DND-41 (cell line): ENCODE measurements around the gene UVRAG.

ENCODE experiments used
- ATAC-seq: fragments of 200-7000 bp; cut with Tn5 transposase; 3 replicates; pipeline ENCODE4 v1.9.1; 2021; ENCODE audit warnings: low read depth; ENCODE audit not compliant: insufficient read depth
- DNase-seq: peaks from one replicate; pipeline ENCODE4 v3.0.0-alpha.2; 2020
- H2AFZ ChIP-seq: 2 replicates; pipeline ENCODE4 v1.6.0; 2012; ENCODE audit warnings: low read depth, low read length
- H3K27ac ChIP-seq: 2 replicates; pipeline ENCODE4 v1.5.1; 2012; ENCODE audit warnings: low read length, inconsistent platforms
- H3K27me3 ChIP-seq: fragments of 200-600 bp; sonication (generic); 2 replicates; pipeline ENCODE4 v1.6.0; 2012; ENCODE audit warnings: low read length, mild to moderate bottlenecking, inconsistent platforms; ENCODE audit not compliant: insufficient read depth, poor library complexity
- H3K36me3 ChIP-seq: 2 replicates; pipeline ENCODE4 v1.5.1; 2012; ENCODE audit warnings: low read length, inconsistent platforms; ENCODE audit not compliant: insufficient read depth
- H3K4me1 ChIP-seq: 2 replicates; pipeline ENCODE4 v1.5.1; 2012; ENCODE audit warnings: mild to moderate bottlenecking, low read length; ENCODE audit not compliant: insufficient read depth
- H3K4me2 ChIP-seq: 2 replicates; pipeline ENCODE4 v1.6.0; 2012; ENCODE audit warnings: mild to moderate bottlenecking, moderate library complexity, low read length, inconsistent platforms; ENCODE audit not compliant: insufficient read depth
- H3K4me3 ChIP-seq, 2 experiments: fragments of 200-600 bp in 1 of 2; shearing (Covaris generic) in 1 of 2; 2 replicates each; pipeline ENCODE4 v1.5.1; 2012 to 2016; ENCODE audit warnings: inconsistent platforms in 2 of 2, low read length in 2 of 2, mild to moderate bottlenecking in 2 of 2, low read depth in 1 of 2, moderate library complexity in 1 of 2
- H3K79me2 ChIP-seq: 2 replicates; pipeline ENCODE4 v1.6.0; 2012; ENCODE audit warnings: low read length, inconsistent platforms; ENCODE audit not compliant: insufficient read depth
- H3K9ac ChIP-seq: 2 replicates; pipeline ENCODE4 v1.6.0; 2012; ENCODE audit warnings: low read depth, mild to moderate bottlenecking, inconsistent platforms, low read length, moderate library complexity
- H3K9me3 ChIP-seq: 2 replicates; pipeline ENCODE4 v1.5.1; 2012; ENCODE audit warnings: low read length, moderate library complexity, mild to moderate bottlenecking, inconsistent platforms; ENCODE audit not compliant: insufficient read depth, severe bottlenecking
- H4K20me1 ChIP-seq: 2 replicates; pipeline ENCODE4 v1.6.0; 2012; ENCODE audit warnings: low read length; ENCODE audit not compliant: insufficient read depth
- CTCF ChIP-seq: IDR thresholded peaks from 2 replicates; pipeline ENCODE4 v1.5.1; 2012; ENCODE audit warnings: borderline replicate concordance, low read length, moderate library complexity, mild to moderate bottlenecking; ENCODE audit not compliant: poor library complexity, severe bottlenecking; ENCODE audit errors: extremely low read depth
- EZH2 ChIP-seq: IDR thresholded peaks from 3 replicates; pipeline ENCODE4 v1.6.1; 2012; ENCODE audit warnings: borderline replicate concordance, low read depth, mild to moderate bottlenecking, moderate library complexity, low read length, inconsistent platforms; ENCODE audit not compliant: severe bottlenecking

The UVRAG gene

GRCh38 chr11:75826461-75827230, 11.6 kb downstream of the UVRAG start:
- Histone ChIP-seq H3K9me3 (no peaks in the 10 kb centered on the region), H3K79me2 (peaks cover 79% of the 10 kb centered on the region), H2AFZ (no peak overlapping the region), H3K4me1 (no peaks in the 10 kb centered on the region), H3K27me3 (no peaks in the 10 kb centered on the region), H3K27ac (no peak overlapping the region), H3K4me3 (no peak overlapping the region), H3K9ac (no peak overlapping the region), H4K20me1 (peaks cover 21% of the 10 kb centered on the region), H3K4me2 (no peak overlapping the region), H3K36me3 (no peaks in the 10 kb centered on the region; the same call in 1 of the 2 replicates)
- no peak for DNase-seq
- no peak for TF ChIP-seq CTCF
- TF ChIP-seq EZH2: no peak
- ATAC-seq: no peak

- H3K36me3 ChIP-seq: no peaks in the 10 kb centered on the region; the same call in 1 of the 2 replicates
- H3K9ac ChIP-seq: no peak overlapping the region
- no peak overlapping the region for H2AFZ ChIP-seq
- H3K79me2 ChIP-seq: peaks cover 75% of the 10 kb centered on the region
- no peak overlapping the region for H3K27ac ChIP-seq
- H3K27me3 ChIP-seq: no peaks in the 10 kb centered on the region
- no peak overlapping the region for H3K4me2 ChIP-seq
- DNase-seq (no peak), ATAC-seq (no peak)
- H3K4me1 ChIP-seq: no peaks in the 10 kb centered on the region
- H3K9me3 ChIP-seq: no peaks in the 10 kb centered on the region
- H4K20me1 ChIP-seq: peaks cover 17% of the 10 kb centered on the region
- TF ChIP-seq CTCF (no peak), EZH2 (no peak)
- no peak overlapping the region for H3K4me3 ChIP-seq
These were observed 12.6 kb downstream of the UVRAG start for GRCh38 chr11:75827562-75827961.

- H3K27me3 ChIP-seq: no peaks in the 10 kb centered on the region
- H3K36me3 ChIP-seq: no peaks in the 10 kb centered on the region
- H3K79me2 ChIP-seq: peaks cover 47% of the 10 kb centered on the region
- no peaks in the 10 kb centered on the region for H3K9me3 ChIP-seq
- TF ChIP-seq EZH2 (no peak), CTCF (no peak)
- H3K4me3 ChIP-seq: no peak overlapping the region
- DNase-seq: no peak
- no peaks in the 10 kb centered on the region for H3K4me1 ChIP-seq
- peaks cover 12% of the 10 kb centered on the region for H4K20me1 ChIP-seq
- no peak for ATAC-seq
- no peak overlapping the region for H3K9ac ChIP-seq
- H3K4me2 ChIP-seq: no peak overlapping the region
- no peak overlapping the region for H2AFZ ChIP-seq
- H3K27ac ChIP-seq: no peak overlapping the region
These were observed 17.0 kb downstream of the UVRAG start for GRCh38 chr11:75831915-75832502.
